IMR-90 (cell line): ENCODE results near the gene OXNAD1.

Experiments
- BHLHE40 ChIP-seq: fragments of 150-350 bp; IDR thresholded peaks from 2 replicates; pipeline ENCODE4 v1.6.1; 2016; ENCODE audit warnings: mild to moderate bottlenecking, low read depth, low read length
- CEBPB ChIP-seq: IDR thresholded peaks from 2 replicates; pipeline ENCODE4 v1.6.1; 2012; ENCODE audit warnings: low read depth, low read length, improper control_type of control experiment
- CTCF ChIP-seq: conservative IDR thresholded peaks from 2 replicates; pipeline ENCODE4 v1.5.1; 2012; ENCODE audit warnings: mild to moderate bottlenecking, low read depth, low read length, improper control_type of control experiment
- FOS ChIP-seq: fragments of 150-350 bp; IDR thresholded peaks from 2 replicates; pipeline ENCODE4 v1.6.1; 2016; ENCODE audit warnings: low read depth, low read length
- MXI1 ChIP-seq: IDR thresholded peaks from 2 replicates; pipeline ENCODE4 v1.6.1; 2012; ENCODE audit warnings: low read depth, mild to moderate bottlenecking, low read length, moderate library complexity, borderline replicate concordance
- POLR2A ChIP-seq: IDR thresholded peaks from 2 replicates; pipeline ENCODE4 v1.6.1; 2012; ENCODE audit warnings: mild to moderate bottlenecking, low read depth, low read length
- RAD21 ChIP-seq: IDR thresholded peaks from 2 replicates; pipeline ENCODE4 v1.6.1; 2012; ENCODE audit warnings: low read length, improper control_type of control experiment
- RFX5 ChIP-seq: IDR thresholded peaks from 2 replicates; pipeline ENCODE4 v1.8.0; 2012; ENCODE audit warnings: low read depth, mild to moderate bottlenecking, low read length, moderate library complexity

GRCh38 chr3:16349986-16350596 lies 85.1 kb downstream of the OXNAD1 start:
- TF ChIP-seq FOS (peak; percentile 33; the same call in 1 of the 2 replicates), CTCF (no peak), BHLHE40 (no peak), RAD21 (no peak), CEBPB (no peak), RFX5 (no peak), MXI1 (no peak), POLR2A (no peak)
